SK-N-SH (cell line): ENCODE results near the gene AHCYL2. TPM values are rescaled to one million over a fixed set of nuclear protein-coding genes. Genes with fewer than 3 reads are reported as not detected.

Source experiments
- CTCF ChIA-PET: fragments of 300-600, 350-600 bp; formaldehyde crosslinking; extraction: SDS; loops from one replicate; lab custom pipeline; 2021; lab: Yijun Ruan, JAX
- POLR2A ChIA-PET: fragments of 350-600 bp; sonication (Branson Sonifier 250); formaldehyde crosslinking; extraction: SDS; loops from one replicate; lab custom pipeline; 2020; ENCODE audit warnings: antibody characterized with exemption, inconsistent platforms; lab: Yijun Ruan, JAX
- DNase-seq: peaks from one replicate; pipeline ENCODE4 v3.0.0; 2012
- H2AFZ ChIP-seq: fragments of 200-600 bp; sonication (generic); 2 replicates; pipeline ENCODE4 v1.8.1; 2016; ENCODE audit warnings: antibody characterized with exemption, mild to moderate bottlenecking, low read depth
- H3F3A ChIP-seq: fragments of 200-600 bp; sonication (generic); replicated peaks from 2 replicates; pipeline ENCODE3; 2016; ENCODE audit warnings: antibody characterized with exemption, mild to moderate bottlenecking; ENCODE audit not compliant: insufficient read depth
- H3K27ac ChIP-seq, 2 experiments: fragments of 200-500 bp in 1 of 2; fragments of 200-600 bp in 1 of 2; sonication (Bioruptor generic) in 1 of 2; sonication (generic), shearing (Covaris generic) in 1 of 2; 2 replicates each; pipeline versions ENCODE4 v1.5.1 to v1.6.1; 2014 to 2016; ENCODE audit warnings: low read depth in 2 of 2, inconsistent platforms in 1 of 2, low read length in 1 of 2, mild to moderate bottlenecking in 1 of 2, mixed read lengths in 1 of 2
- H3K27me3 ChIP-seq: fragments of 200-600 bp; sonication (generic), shearing (Covaris generic); 2 replicates; pipeline ENCODE4 v1.6.1; 2016; ENCODE audit warnings: mixed run types; ENCODE audit not compliant: insufficient read depth
- H3K36me3 ChIP-seq, 2 experiments: fragments of 200-500 bp in 1 of 2; fragments of 200-600 bp in 1 of 2; sonication (Bioruptor generic) in 1 of 2; sonication (generic) in 1 of 2; replicated peaks in 1 of 2; 2 replicates each; pipeline versions ENCODE3 to v1.5.1; 2014 to 2016; ENCODE audit warnings: low read length in 1 of 2, mild to moderate bottlenecking in 1 of 2; ENCODE audit not compliant: insufficient read depth in 2 of 2, control insufficient read depth in 1 of 2
- H3K4me1 ChIP-seq, 2 experiments: fragments of 200-500 bp in 1 of 2; fragments of 200-600 bp in 1 of 2; sonication (Bioruptor generic) in 1 of 2; sonication (generic), shearing (Covaris generic) in 1 of 2; 2 replicates each; pipeline versions ENCODE4 v1.5.1 to v1.6.1; 2014 to 2016; ENCODE audit warnings: low read depth in 1 of 2, low read length in 1 of 2, mixed run types in 1 of 2; ENCODE audit not compliant: insufficient read depth in 2 of 2, control insufficient read depth in 1 of 2
- H3K4me2 ChIP-seq: fragments of 200-600 bp; sonication (generic), shearing (Covaris generic); 2 replicates; pipeline ENCODE4 v1.6.1; 2017; ENCODE audit warnings: mixed run types
- H3K4me3 ChIP-seq, 2 experiments: fragments of 200-500 bp in 1 of 2; fragments of 200-600 bp in 1 of 2; sonication (Bioruptor generic) in 1 of 2; sonication (generic), shearing (Covaris generic) in 1 of 2; 2 replicates each; pipeline versions ENCODE4 v1.5.1 to v1.8.1; 2014 to 2016; ENCODE audit warnings: low read depth in 2 of 2, inconsistent platforms in 1 of 2, low read length in 1 of 2, mild to moderate bottlenecking in 1 of 2, mixed read lengths in 1 of 2, moderate library complexity in 1 of 2
- H3K79me2 ChIP-seq: fragments of 200-600 bp; sonication (generic); 2 replicates; pipeline ENCODE4 v1.8.1; 2017; ENCODE audit warnings: mild to moderate bottlenecking; ENCODE audit not compliant: insufficient read depth
- H3K9ac ChIP-seq: fragments of 200-600 bp; sonication (generic); 2 replicates; pipeline ENCODE4 v1.6.1; 2017; ENCODE audit warnings: mixed run types
- H3K9me2 ChIP-seq: fragments of 200-600 bp; sonication (generic); 2 replicates; pipeline ENCODE4 v1.6.1; 2017; ENCODE audit warnings: mixed run types
- H3K9me3 ChIP-seq: fragments of 200-600 bp; sonication (generic); 2 replicates; pipeline ENCODE4 v1.6.1; 2017; ENCODE audit warnings: mixed run types, mild to moderate bottlenecking, moderate library complexity
- H4K20me1 ChIP-seq: fragments of 200-600 bp; sonication (generic); 2 replicates; pipeline ENCODE4 v1.6.1; 2017; ENCODE audit warnings: mild to moderate bottlenecking, mixed run types; ENCODE audit not compliant: insufficient read depth
- ELF1 ChIP-seq: IDR thresholded peaks from 2 replicates; pipeline ENCODE4 v1.4.0; 2012
- FOXM1 ChIP-seq: IDR thresholded peaks from 2 replicates; pipeline ENCODE4 v1.4.0; 2012; ENCODE audit warnings: low read depth, mild to moderate bottlenecking
- GABPA ChIP-seq: IDR thresholded peaks from 2 replicates; pipeline ENCODE4 v1.4.0; 2012; ENCODE audit warnings: low read depth, mild to moderate bottlenecking
- GATA2 ChIP-seq: sonication (generic); formaldehyde crosslinking; IDR thresholded peaks from 2 replicates; pipeline ENCODE4 v1.5.0; 2020; ENCODE audit warnings: mild to moderate bottlenecking, missing genetic modification reagents
- JUND ChIP-seq: IDR thresholded peaks from 2 replicates; pipeline ENCODE4 v1.4.0; 2012
- MEF2A ChIP-seq: IDR thresholded peaks from 2 replicates; pipeline ENCODE4 v1.4.0; 2012; ENCODE audit warnings: low read depth, borderline replicate concordance
- POLR2AphosphoS5 ChIP-seq: IDR thresholded peaks from 2 replicates; pipeline ENCODE4 v1.6.1; 2012; ENCODE audit warnings: low read depth, low read length
- RAD21 ChIP-seq: IDR thresholded peaks from 2 replicates; pipeline ENCODE4 v1.6.1; 2012; ENCODE audit warnings: mild to moderate bottlenecking, low read length
- TAF1 ChIP-seq: IDR thresholded peaks from 2 replicates; pipeline ENCODE4 v1.6.1; 2012; ENCODE audit warnings: low read depth, mild to moderate bottlenecking, low read length, moderate library complexity, borderline replicate concordance
- YY1 ChIP-seq: IDR thresholded peaks from 2 replicates; pipeline ENCODE4 v1.4.0; 2012; ENCODE audit warnings: low read depth, mild to moderate bottlenecking
- WGBS: methylation state at CpG from one replicate; pipeline ENCODE4 v1.1.6; 2017; ENCODE audit warnings: low lambda C conversion rate; 5-methylcytosine and 5-hydroxymethylcytosine counted together
- polyA plus RNA-seq, 3 experiments: library from polyadenylated mRNA; depleted of rRNA; stranded (reverse); fragments of >200 nt; gene quantifications; 2 replicates each; pipeline ENCODE4 v1.2.3, GENCODE V29; 2012
- TF ChIP-seq, protein P1 (sequence below): IDR thresholded peaks from 2 replicates; pipeline ENCODE4 v1.4.0; 2012; ENCODE audit warnings: low read depth
- TF ChIP-seq, protein P2 (sequence below): fragments of 200-600 bp; sonication (generic); IDR thresholded peaks from 2 replicates; pipeline ENCODE4 v1.6.1; 2017; ENCODE audit warnings: antibody characterized with exemption, mild to moderate bottlenecking, moderate library complexity
- TF ChIP-seq, protein P3 (sequence below): IDR thresholded peaks from 2 replicates; pipeline ENCODE4 v1.6.1; 2012; ENCODE audit warnings: mild to moderate bottlenecking, low read depth, low read length, moderate library complexity
- TF ChIP-seq, protein P4 (sequence below): fragments of 150-350 bp; IDR thresholded peaks from 2 replicates; pipeline ENCODE4 v1.6.1; 2017; ENCODE audit warnings: antibody characterized with exemption, low read length, low read depth, borderline replicate concordance

Gene AHCYL2
- polyA plus RNA-seq, 1 of the 3 experiments (the other 2 are of a cell fraction), result 20.4 TPM

DNA sequence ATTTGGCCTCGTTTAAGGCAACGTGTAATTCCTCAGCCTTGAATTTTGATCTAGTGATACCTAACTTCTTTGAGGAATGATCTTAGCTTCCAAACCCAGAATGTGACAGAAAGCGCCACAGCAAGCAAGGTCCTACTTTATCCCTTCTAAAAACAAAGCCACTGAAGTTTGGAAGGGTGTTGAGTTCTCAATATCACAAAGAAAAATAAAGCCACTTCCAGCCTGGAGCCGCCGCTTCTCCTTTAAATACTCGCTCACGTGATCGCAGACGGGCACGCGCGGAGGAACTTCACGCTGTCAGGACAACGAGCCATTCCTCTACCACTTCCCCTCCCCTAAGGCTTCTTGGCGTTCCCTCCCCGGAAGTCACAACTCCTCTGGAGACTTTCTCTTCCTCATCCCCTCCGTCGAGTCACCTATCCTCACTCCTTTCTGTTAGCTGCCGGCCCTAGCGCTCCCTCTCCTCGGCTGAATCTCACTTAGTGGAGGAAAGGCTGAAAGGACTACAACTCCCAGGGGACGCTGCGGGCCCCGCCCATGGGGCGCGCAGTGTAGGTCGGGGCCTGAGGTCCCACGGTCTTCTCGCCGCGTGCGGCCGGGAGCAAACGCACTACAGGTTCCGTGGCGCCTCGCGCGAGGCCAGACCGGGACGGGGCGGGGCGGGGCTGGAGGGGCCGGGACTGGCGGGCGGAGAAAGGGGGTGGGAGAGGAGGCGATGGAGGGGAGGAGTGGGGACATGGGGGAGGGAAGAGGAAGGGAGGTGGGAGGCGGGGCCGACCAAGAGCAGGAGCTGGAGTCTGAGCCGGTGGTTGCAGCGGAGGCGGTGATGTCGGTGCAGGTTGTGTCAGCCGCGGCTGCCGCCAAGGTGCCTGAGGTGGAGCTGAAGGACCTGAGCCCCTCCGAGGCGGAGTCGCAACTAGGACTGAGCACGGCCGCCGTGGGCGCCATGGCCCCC, at the start of gene AHCYL2 (continued):
- TF ChIP-seq, protein P1, sequence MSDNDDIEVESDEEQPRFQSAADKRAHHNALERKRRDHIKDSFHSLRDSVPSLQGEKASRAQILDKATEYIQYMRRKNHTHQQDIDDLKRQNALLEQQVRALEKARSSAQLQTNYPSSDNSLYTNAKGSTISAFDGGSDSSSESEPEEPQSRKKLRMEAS, result peak; percentile 95

DNA sequence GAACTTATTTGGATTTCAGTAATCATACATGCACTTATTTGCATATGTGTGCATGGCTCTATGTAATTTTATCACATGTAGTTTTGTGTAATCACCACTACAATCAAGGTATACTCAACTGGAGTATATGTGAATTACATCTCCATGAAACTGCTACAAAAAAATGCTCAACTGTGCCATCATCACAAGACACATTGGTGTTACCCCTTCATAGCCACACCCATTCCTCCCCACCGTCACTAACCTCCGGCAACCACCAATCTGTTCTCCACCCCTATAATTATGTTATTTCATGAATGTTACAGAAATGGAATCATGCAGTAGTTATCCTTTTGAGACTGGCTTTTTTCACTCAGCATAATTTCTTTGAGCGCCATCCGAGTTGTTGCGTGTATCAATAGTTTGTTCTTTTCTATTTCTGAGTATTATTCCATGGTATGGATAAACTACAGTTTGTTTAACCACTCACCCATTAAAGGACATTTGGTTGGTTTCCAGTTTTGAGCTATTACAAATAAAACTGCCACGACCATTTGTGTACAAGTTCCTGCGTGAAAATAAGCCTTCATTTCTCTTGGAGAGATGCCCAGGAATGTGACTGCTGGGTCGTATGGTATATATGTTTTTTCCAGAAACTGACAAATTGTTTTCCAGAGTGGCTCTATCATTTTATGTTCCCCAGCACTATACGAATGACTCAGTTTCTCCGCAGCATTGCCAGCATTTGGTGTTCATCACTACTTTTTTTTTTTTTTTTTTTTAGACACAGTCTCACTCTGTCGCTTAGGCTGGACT, 47.7 kb upstream of the AHCYL2 start:
- Histone ChIP-seq H3K4me2 (no peak overlapping the region), H2AFZ (no peak overlapping the region), H3K9ac (no peak overlapping the region), H3K27ac (no peak overlapping the region), H3K9me2 (no peaks in the 10 kb centered on the region), H3K79me2 (no peaks in the 10 kb centered on the region), H3K27me3 (no peaks in the 10 kb centered on the region), H3K4me1 (no peaks in the 10 kb centered on the region), H3F3A (no peaks in the 10 kb centered on the region), H3K36me3 (no peaks in the 10 kb centered on the region), H3K9me3 (no peaks in the 10 kb centered on the region), H4K20me1 (no peaks in the 10 kb centered on the region), H3K4me3 (no peak overlapping the region)
- TF ChIP-seq GABPA, result no peak
- TF ChIP-seq JUND, result no peak
- TF ChIP-seq, protein P1, result no peak
- TF ChIP-seq, protein P2, sequence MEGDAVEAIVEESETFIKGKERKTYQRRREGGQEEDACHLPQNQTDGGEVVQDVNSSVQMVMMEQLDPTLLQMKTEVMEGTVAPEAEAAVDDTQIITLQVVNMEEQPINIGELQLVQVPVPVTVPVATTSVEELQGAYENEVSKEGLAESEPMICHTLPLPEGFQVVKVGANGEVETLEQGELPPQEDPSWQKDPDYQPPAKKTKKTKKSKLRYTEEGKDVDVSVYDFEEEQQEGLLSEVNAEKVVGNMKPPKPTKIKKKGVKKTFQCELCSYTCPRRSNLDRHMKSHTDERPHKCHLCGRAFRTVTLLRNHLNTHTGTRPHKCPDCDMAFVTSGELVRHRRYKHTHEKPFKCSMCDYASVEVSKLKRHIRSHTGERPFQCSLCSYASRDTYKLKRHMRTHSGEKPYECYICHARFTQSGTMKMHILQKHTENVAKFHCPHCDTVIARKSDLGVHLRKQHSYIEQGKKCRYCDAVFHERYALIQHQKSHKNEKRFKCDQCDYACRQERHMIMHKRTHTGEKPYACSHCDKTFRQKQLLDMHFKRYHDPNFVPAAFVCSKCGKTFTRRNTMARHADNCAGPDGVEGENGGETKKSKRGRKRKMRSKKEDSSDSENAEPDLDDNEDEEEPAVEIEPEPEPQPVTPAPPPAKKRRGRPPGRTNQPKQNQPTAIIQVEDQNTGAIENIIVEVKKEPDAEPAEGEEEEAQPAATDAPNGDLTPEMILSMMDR, result no peak
- no peak for TF ChIP-seq YY1
- no peak for TF ChIP-seq FOXM1
- TF ChIP-seq TAF1, result no peak
- TF ChIP-seq POLR2AphosphoS5, result no peak
- TF ChIP-seq MEF2A, result no peak
- no peak for TF ChIP-seq RAD21
- TF ChIP-seq, protein P3, sequence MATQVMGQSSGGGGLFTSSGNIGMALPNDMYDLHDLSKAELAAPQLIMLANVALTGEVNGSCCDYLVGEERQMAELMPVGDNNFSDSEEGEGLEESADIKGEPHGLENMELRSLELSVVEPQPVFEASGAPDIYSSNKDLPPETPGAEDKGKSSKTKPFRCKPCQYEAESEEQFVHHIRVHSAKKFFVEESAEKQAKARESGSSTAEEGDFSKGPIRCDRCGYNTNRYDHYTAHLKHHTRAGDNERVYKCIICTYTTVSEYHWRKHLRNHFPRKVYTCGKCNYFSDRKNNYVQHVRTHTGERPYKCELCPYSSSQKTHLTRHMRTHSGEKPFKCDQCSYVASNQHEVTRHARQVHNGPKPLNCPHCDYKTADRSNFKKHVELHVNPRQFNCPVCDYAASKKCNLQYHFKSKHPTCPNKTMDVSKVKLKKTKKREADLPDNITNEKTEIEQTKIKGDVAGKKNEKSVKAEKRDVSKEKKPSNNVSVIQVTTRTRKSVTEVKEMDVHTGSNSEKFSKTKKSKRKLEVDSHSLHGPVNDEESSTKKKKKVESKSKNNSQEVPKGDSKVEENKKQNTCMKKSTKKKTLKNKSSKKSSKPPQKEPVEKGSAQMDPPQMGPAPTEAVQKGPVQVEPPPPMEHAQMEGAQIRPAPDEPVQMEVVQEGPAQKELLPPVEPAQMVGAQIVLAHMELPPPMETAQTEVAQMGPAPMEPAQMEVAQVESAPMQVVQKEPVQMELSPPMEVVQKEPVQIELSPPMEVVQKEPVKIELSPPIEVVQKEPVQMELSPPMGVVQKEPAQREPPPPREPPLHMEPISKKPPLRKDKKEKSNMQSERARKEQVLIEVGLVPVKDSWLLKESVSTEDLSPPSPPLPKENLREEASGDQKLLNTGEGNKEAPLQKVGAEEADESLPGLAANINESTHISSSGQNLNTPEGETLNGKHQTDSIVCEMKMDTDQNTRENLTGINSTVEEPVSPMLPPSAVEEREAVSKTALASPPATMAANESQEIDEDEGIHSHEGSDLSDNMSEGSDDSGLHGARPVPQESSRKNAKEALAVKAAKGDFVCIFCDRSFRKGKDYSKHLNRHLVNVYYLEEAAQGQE, result no peak
- TF ChIP-seq GATA2 (CRISPR knock-in tag), result no peak
- TF ChIP-seq ELF1, result no peak
- TF ChIP-seq, protein P4, sequence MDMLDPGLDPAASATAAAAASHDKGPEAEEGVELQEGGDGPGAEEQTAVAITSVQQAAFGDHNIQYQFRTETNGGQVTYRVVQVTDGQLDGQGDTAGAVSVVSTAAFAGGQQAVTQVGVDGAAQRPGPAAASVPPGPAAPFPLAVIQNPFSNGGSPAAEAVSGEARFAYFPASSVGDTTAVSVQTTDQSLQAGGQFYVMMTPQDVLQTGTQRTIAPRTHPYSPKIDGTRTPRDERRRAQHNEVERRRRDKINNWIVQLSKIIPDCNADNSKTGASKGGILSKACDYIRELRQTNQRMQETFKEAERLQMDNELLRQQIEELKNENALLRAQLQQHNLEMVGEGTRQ, result no peak
- ChIA-PET POLR2A (no interaction called here), CTCF (interaction anchor here (1.8 to 2.8 kb wide), 2 partner anchors 11 to 13 kb away, joined by 5 to 18 read pairs; no protein-coding TSS in a partner anchor)
- DNase-seq, result no peak
- WGBS, result 54% methylated on average over 11 of the region's 11 CpGs
